ENCODE measurements around the gene RAB31.

DNA sequence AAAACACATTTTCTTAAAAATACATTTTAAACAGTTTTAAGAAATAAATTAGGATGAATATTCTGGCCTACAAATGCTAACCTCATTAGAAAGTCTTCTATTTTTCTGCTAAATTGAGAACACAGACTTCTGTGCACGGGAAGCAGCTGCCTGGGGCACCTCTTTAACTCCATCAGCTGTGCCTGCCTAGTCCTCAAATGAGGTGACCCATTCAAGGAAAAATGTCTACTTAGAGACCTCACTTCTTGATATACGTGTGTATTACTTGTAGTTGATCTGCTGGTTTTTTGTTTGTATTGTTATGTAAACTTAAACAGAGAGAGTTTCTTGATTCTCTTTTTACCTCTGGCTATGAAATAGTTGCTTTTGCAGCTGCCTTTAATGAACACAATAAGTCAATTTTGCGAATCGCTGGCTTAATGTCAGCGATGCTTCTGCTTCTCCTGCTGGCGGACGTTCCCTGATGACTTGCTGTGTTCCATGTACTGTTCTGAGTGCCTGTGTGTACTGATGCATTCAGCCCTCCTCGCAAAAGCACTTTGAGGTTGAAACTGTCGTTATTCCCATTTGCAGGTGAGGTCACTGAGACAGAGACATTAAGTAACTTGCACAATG, 88.9 kb downstream of the RAB31 start:
- no peak for TF ChIP-seq EZH2 (IDR thresholded peaks at IDR 0.05; ENCODE audit: low read length)
- TF ChIP-seq, protein P1, sequence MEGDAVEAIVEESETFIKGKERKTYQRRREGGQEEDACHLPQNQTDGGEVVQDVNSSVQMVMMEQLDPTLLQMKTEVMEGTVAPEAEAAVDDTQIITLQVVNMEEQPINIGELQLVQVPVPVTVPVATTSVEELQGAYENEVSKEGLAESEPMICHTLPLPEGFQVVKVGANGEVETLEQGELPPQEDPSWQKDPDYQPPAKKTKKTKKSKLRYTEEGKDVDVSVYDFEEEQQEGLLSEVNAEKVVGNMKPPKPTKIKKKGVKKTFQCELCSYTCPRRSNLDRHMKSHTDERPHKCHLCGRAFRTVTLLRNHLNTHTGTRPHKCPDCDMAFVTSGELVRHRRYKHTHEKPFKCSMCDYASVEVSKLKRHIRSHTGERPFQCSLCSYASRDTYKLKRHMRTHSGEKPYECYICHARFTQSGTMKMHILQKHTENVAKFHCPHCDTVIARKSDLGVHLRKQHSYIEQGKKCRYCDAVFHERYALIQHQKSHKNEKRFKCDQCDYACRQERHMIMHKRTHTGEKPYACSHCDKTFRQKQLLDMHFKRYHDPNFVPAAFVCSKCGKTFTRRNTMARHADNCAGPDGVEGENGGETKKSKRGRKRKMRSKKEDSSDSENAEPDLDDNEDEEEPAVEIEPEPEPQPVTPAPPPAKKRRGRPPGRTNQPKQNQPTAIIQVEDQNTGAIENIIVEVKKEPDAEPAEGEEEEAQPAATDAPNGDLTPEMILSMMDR (optimal IDR thresholded peaks at IDR 0.05 in 1 of 3, IDR thresholded peaks at IDR 0.05 in 1 of 3, conservative IDR thresholded peaks at IDR 0.05 in 1 of 3; ENCODE audit: extremely low read depth in 1 of 3, insufficient read depth in 2 of 3, low read length in 3 of 3) = no peak

Measured in keratinocyte (primary cell).